DMS 273 (cell line): ENCODE measurements around the gene CWF19L1.
"Not testable (repeated sequence)": the region's sequence is repeated elsewhere in the genome, so short reads cannot be mapped to it uniquely, and the experiment has no call there.

Experiments used
- DNase-seq: peaks from one replicate; lab custom pipeline; 2025; ENCODE audit not compliant: unreplicated experiment; lab: John Stamatoyannopoulos, UW

The CWF19L1 gene

DNA sequence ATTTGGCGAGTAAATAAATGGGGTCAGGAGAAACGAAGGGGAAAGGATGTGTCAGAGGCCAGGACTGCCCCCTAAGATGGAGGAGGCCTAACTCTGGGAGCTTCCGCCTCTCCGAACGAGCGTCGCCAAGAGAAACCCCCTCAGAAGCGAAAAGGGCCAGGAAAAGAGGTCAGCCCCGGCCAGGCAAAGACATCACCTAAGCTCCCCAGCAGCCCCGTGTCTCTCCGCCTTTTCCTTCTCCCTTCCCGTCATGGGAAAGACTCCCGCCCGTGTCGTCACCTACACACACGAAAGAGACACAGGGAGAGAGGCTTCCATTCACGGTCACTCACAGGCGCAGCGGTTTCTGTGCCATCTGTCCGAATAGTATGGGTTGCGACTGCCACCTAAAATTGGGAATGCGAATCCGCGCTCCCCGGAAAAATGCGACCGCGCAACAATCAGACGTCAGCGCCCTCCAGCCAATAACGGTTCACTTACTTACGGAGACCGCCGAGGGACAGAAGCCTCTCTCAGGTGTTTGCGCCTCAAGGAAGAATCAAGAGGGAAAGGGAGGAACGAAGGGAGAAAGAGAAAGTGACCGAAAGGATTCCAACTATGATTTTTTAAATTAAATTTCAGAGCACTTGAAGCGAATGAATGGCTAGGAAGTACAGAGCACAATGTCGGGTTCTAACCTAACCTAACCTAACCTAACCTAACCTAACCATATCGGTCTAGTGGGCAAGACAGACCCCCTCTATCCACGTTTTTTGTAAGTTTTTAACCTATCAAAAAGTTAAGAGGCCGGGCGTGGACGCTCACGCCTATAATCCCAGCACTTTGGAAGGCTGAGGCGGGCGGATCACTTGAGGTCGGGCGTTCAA is at the start of gene CWF19L1:
CWF19L1 (minus strand) TSS at position 400 of the 866 bp plus-strand sequence; CDS start at position 355, 45 bp downstream.
- DNase-seq = peak; percentile 90

DNA sequence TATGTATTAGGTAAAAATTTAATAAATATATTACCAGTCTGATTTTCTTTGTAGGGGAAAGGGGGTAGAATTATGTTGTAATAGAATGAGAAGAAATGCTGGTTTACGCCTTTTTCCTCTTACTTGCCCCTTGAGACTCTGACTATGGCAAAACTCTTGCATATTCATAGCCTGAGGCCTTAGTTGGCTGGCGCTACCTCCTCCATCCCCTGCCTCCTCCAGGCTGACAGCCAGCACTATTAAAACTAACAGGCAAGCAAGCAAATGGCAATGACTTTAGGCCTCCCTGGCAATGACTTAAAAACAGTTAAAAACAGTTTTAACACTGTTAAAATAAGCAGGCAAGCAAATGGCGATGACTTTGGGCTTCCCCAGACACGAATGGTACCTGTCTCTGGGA is 48.2 kb upstream of the CWF19L1 start:
- no peak for DNase-seq

- no peak for DNase-seq
Observed at GRCh38 chr10:100311298-100311697, 43.9 kb upstream of the CWF19L1 start.

GRCh38 chr10:100307684-100308083 is 40.2 kb upstream of the CWF19L1 start:
- no peak for DNase-seq

DNA sequence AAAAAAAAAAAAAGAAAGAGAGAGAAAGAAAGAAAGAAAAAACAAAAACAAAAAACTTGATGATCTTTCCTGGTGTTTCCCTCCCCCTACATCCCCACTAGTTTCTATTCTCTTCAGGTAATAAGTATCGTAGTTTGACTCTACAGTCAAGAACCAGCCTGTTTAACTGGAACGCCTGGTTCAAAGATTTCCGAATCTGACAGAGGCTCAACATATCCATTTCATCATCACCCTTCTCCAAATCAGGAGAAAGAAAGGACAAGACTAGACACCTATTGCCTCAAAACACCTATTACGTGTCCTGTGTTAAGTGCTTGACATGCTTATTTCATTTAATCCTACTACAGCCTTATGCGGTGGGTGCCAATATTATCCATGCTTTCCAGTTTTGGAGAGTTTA is 39.4 kb upstream of the CWF19L1 start:
- DNase-seq = no peak

GRCh38 chr10:100304414-100304813 is 37.0 kb upstream of the CWF19L1 start:
- no peak for DNase-seq

DNA sequence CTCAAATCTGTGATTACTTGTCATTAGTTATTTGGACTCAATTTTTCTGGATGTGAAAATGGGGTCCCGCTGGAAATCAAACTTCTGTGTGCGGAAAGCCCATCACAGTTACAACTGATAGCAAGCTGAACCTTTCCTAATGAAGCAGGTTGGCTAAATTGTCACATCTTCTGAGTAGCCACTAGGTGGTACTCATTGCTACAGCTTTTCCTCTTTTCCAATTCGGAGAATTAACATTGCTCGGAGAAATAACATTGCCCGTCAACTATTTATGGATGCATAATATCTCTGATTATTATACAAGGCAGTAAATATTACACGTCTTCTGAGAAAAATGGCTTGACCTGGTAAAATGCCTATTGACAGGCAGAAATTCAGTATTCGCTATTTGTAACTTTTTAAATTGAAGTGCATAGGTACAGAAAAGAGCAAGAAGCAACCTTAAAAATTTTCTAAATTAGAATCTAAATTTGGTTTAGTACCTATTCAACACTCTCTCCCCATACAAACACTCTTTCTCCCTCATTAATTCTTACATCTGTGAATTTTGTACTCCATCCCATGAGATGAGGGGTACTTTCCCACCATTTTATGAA is 36.4 kb upstream of the CWF19L1 start:
- peak; percentile 52 for DNase-seq

DNA sequence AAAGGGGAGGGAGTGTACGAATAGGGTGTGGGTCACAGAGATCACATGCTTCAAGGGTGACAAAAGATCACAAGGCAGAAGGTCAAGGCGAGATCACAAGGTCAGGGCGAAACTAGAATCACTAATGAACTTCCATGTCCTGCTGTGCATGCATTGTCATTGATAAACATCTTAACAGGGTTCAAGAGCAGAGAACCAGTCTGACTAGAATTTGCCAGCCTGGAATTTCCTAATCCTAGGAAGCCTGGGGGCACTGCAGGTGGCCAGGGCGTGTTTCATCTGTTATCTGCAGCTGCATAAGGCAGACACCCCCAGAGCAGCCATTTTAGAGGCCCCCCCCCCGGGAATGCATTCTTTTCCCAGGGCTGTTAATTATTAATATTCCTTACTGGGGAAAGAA is 33.7 kb upstream of the CWF19L1 start:
- DNase-seq = not testable (repeated sequence)

- no peak for DNase-seq
Observed at GRCh38 chr10:100297242-100297641, 29.8 kb upstream of the CWF19L1 start.

DNA sequence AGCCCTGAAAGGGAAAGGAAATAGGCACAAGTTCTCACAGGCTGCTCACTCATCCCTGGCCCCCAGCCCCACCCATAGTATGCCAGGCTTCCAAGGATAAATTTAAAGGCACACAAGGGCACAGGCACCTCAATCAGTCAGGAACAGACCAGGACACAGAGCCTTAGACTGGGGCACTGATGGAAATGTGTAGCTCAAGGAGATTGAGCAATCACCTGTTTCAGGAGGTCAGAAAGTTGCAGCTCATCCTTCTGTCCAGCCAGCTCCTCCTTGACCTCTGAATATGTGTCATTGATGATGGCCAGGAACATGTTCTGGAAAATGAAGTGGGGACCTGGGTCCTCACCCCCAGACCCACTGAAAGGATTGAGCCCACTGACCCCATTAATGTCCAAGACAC is 25.6 kb upstream of the CWF19L1 start:
- no peak for DNase-seq

- DNase-seq = not testable (repeated sequence)
Observed at GRCh38 chr10:100292300-100292699, 24.9 kb upstream of the CWF19L1 start.

DNA sequence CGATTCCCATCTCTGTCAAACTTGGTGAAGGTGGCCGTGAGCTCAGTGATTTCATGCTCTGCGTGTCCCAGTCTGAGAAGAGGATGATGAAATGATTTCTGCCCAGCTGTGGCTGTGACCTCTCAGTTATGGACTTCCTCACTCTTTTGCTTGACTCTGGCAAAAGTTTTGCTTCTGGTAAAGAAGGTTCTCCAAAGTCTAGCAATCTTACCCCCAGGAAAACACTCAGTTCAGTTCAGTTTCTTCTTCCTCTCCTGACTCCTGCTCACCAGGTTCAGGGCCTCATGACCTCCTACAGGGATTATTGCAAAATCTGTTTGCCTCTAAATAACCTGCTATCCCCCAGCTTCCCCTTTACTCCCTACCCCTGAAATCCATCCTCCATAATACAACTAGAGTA is 23.9 kb upstream of the CWF19L1 start:
- no peak for DNase-seq

DNA sequence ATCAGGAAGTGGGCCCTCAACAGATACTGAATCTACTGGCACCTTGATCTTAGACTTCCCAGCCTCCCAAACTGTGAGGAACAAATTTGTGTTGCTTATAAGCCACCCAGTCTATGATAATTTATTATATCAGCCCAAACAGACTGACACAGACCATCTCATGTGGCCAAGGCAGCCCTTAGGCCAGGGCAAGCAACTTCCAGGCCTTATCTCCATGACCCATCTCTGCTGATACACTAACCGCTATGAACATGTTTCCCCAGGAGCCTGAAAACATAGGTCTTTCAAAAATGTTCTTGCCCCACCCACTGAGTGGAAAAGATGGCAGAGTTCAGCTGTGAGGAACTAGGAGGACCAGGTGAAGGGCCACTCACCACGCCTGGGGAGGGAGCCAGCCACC is 22.2 kb upstream of the CWF19L1 start:
- DNase-seq = no peak

GRCh38 chr10:100288196-100288595 is 20.8 kb upstream of the CWF19L1 start:
- DNase-seq = no peak

GRCh38 chr10:100287756-100288155 is 20.3 kb upstream of the CWF19L1 start:
- no peak for DNase-seq

DNA sequence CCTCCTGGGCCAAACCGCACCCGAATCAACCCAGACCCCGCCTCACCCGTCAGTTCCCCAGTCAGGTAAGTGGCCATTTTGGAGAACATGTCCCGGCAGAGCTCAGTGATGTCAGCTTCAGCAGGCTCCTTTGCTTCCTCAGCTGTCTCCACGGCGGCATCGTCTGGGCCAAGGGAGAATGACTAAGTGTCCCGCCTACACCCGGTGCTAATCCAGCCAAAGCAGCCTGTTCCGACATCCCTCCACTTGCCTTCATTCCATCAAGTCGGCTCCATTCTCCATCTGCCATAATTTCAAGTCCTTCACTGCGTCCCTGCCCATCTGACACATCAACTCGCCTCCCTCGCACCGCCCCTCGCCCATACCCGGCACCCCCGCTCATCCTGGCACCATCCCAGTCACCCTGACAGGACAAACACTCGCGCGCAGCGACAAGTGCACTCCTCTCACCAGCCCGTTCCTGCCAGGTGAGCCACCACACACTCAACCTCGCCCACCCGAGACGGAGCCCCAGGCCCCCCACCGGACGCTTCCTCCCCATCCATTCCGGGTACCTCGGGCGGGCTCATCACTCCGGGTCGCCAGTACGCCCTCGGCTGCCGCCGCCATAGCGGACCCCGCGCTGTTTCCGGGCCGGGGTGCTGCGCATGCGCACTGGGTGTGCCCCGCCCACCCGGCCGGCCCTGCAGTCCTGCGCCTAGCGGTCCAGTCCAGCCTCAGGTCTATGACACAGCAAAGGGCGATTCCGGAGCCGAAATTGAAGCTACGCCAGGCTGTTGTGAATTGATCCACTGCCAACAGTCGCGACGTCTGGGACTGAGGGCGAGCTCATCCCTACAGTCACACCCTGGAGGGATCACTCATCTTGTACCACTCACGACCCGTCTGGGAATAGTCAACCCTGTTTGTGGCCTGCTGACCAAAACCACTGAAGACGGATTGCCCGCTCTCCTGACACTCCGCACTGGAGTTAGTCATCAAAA is 18.9 kb upstream of the CWF19L1 start, which contains the start of gene BLOC1S2:
BLOC1S2 (minus strand) TSS at position 630 of the 983 bp plus-strand sequence; CDS start at position 609, 21 bp downstream.
- DNase-seq = peak; percentile 89

GRCh38 chr10:100285326-100285725 is 17.9 kb upstream of the CWF19L1 start:
- not testable (repeated sequence) for DNase-seq

GRCh38 chr10:100282907-100283306 is 15.5 kb upstream of the CWF19L1 start:
- DNase-seq = no peak

DNA sequence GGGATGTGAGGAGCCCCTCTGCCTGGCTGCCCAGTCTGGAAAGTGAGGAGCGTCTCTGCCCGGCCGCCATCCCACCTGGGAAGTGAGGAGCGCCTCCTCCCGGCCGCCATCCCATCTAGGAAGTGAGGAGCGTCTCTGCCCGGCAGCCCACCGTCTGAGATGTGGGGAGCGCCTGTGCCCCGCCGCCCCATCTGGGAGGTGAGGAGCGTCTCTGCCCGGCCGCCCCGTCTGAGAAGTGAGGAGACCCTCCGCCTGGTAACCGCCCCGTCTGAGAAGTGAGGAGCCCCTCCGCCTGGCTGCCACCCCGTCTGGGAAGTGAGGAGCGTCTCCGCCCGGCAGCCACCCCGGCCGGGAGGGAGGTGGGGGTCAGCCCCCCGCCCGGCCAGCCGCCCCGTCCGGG is 9.5 kb upstream of the CWF19L1 start:
- not testable (repeated sequence) for DNase-seq

DNA sequence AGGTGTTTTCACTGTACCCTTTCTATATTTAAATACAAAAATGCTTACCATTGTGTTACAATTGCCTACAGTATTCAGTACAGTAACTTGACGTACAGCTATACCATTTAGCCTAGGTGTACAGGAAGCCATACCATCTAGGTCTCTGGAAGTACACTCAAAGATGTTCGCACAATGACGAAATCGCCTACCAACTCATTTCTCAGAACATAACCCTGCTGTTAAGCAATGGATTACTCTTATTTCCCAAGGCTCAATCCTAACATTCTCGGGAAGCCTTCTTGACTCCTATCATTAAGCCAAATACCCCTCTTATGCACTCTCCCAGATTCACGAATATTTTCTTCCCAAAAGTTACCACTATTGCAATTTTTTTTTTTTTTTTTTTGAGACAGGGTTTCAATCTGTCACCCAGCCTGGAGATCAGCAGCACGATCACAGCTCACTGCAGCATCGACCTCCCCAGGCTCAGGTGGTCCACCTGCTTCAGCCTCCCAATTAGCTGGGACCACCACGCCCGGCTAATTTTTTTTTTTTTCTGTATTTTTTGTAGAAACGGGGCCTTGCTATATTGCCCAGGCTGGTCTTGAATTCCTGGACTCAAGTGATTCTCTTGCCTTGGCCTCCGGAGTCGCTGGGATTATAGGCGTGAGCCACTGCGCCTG is 1.5 kb downstream of the CWF19L1 start:
- no peak for DNase-seq

DNA sequence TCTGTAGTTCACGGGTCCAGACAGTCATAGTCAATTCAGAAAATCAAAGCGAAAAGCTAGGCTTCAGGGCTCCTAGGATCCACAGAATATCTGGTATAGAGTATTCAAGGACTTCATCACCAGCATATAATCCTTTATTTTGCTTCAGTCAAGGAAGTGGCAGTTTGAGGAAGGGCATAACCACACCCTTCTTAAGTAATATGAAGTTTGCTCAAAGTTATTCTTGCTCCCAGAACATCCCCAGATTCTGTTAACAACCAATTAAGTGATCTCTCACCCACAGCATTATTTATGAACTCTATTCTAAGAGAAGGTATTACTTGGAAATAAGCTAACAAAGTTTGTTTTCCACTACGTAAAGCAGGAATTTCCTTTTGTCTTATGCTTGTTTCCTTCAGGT is 13.2 kb downstream of the CWF19L1 start:
- DNase-seq = no peak
